ENCODE data around the gene SF3B3.

- TF ChIP-seq, protein P1, sequence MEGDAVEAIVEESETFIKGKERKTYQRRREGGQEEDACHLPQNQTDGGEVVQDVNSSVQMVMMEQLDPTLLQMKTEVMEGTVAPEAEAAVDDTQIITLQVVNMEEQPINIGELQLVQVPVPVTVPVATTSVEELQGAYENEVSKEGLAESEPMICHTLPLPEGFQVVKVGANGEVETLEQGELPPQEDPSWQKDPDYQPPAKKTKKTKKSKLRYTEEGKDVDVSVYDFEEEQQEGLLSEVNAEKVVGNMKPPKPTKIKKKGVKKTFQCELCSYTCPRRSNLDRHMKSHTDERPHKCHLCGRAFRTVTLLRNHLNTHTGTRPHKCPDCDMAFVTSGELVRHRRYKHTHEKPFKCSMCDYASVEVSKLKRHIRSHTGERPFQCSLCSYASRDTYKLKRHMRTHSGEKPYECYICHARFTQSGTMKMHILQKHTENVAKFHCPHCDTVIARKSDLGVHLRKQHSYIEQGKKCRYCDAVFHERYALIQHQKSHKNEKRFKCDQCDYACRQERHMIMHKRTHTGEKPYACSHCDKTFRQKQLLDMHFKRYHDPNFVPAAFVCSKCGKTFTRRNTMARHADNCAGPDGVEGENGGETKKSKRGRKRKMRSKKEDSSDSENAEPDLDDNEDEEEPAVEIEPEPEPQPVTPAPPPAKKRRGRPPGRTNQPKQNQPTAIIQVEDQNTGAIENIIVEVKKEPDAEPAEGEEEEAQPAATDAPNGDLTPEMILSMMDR (IDR thresholded peaks at IDR 0.05; ENCODE audit: low read depth, low read length) = no peak
- no peak for TF ChIP-seq POLR2A (IDR thresholded peaks at IDR 0.05; ENCODE audit: extremely low read depth, insufficient read length)
- TF ChIP-seq MAX (IDR thresholded peaks at IDR 0.05; ENCODE audit: low read depth, low read length) = no peak
These were observed 43.2 kb upstream of the SF3B3 start for GRCh38 chr16:70480127-70481105.
